ENCODE results near the gene SEC14L3. TPM values are rescaled to one million over a fixed set of nuclear protein-coding genes. Genes with fewer than 3 reads are reported as not detected.

The SEC14L3 gene
- total RNA-seq, 1 experiment from 2014 or later, result not detected

GRCh38 chr22:30434843-30435242 lies 37.0 kb downstream of the SEC14L3 start (continued):
- TF ChIP-seq CDX4 (CRISPR knock-in tag; IDR thresholded peaks at IDR 0.05; ENCODE audit: borderline replicate concordance), result no peak
- TF ChIP-seq, protein P1, sequence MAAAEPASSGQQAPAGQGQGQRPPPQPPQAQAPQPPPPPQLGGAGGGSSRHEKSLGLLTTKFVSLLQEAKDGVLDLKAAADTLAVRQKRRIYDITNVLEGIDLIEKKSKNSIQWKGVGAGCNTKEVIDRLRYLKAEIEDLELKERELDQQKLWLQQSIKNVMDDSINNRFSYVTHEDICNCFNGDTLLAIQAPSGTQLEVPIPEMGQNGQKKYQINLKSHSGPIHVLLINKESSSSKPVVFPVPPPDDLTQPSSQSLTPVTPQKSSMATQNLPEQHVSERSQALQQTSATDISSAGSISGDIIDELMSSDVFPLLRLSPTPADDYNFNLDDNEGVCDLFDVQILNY (CRISPR knock-in tag; IDR thresholded peaks at IDR 0.05), result no peak
- TF ChIP-seq, protein P2, sequence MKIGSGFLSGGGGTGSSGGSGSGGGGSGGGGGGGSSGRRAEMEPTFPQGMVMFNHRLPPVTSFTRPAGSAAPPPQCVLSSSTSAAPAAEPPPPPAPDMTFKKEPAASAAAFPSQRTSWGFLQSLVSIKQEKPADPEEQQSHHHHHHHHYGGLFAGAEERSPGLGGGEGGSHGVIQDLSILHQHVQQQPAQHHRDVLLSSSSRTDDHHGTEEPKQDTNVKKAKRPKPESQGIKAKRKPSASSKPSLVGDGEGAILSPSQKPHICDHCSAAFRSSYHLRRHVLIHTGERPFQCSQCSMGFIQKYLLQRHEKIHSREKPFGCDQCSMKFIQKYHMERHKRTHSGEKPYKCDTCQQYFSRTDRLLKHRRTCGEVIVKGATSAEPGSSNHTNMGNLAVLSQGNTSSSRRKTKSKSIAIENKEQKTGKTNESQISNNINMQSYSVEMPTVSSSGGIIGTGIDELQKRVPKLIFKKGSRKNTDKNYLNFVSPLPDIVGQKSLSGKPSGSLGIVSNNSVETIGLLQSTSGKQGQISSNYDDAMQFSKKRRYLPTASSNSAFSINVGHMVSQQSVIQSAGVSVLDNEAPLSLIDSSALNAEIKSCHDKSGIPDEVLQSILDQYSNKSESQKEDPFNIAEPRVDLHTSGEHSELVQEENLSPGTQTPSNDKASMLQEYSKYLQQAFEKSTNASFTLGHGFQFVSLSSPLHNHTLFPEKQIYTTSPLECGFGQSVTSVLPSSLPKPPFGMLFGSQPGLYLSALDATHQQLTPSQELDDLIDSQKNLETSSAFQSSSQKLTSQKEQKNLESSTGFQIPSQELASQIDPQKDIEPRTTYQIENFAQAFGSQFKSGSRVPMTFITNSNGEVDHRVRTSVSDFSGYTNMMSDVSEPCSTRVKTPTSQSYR (CRISPR knock-in tag; IDR thresholded peaks at IDR 0.05), result no peak
- TF ChIP-seq TCF7 (CRISPR knock-in tag; IDR thresholded peaks at IDR 0.05; ENCODE audit: low read depth), result no peak
- no peak for TF ChIP-seq TEAD4 (CRISPR knock-in tag; IDR thresholded peaks at IDR 0.05)
- no peak for TF ChIP-seq ZNF425 (CRISPR knock-in tag; conservative IDR thresholded peaks at IDR 0.05)
- TF ChIP-seq MYBL2 (CRISPR knock-in tag; IDR thresholded peaks at IDR 0.05), result no peak
- TF ChIP-seq, protein P3, sequence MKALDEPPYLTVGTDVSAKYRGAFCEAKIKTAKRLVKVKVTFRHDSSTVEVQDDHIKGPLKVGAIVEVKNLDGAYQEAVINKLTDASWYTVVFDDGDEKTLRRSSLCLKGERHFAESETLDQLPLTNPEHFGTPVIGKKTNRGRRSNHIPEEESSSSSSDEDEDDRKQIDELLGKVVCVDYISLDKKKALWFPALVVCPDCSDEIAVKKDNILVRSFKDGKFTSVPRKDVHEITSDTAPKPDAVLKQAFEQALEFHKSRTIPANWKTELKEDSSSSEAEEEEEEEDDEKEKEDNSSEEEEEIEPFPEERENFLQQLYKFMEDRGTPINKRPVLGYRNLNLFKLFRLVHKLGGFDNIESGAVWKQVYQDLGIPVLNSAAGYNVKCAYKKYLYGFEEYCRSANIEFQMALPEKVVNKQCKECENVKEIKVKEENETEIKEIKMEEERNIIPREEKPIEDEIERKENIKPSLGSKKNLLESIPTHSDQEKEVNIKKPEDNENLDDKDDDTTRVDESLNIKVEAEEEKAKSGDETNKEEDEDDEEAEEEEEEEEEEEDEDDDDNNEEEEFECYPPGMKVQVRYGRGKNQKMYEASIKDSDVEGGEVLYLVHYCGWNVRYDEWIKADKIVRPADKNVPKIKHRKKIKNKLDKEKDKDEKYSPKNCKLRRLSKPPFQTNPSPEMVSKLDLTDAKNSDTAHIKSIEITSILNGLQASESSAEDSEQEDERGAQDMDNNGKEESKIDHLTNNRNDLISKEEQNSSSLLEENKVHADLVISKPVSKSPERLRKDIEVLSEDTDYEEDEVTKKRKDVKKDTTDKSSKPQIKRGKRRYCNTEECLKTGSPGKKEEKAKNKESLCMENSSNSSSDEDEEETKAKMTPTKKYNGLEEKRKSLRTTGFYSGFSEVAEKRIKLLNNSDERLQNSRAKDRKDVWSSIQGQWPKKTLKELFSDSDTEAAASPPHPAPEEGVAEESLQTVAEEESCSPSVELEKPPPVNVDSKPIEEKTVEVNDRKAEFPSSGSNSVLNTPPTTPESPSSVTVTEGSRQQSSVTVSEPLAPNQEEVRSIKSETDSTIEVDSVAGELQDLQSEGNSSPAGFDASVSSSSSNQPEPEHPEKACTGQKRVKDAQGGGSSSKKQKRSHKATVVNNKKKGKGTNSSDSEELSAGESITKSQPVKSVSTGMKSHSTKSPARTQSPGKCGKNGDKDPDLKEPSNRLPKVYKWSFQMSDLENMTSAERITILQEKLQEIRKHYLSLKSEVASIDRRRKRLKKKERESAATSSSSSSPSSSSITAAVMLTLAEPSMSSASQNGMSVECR (CRISPR knock-in tag; IDR thresholded peaks at IDR 0.05; ENCODE audit: borderline replicate concordance), result no peak
- no peak for TF ChIP-seq NR2C2 (CRISPR knock-in tag; IDR thresholded peaks at IDR 0.05)
- no peak for TF ChIP-seq PREB (CRISPR knock-in tag; IDR thresholded peaks at IDR 0.05; ENCODE audit: borderline replicate concordance)

DNA sequence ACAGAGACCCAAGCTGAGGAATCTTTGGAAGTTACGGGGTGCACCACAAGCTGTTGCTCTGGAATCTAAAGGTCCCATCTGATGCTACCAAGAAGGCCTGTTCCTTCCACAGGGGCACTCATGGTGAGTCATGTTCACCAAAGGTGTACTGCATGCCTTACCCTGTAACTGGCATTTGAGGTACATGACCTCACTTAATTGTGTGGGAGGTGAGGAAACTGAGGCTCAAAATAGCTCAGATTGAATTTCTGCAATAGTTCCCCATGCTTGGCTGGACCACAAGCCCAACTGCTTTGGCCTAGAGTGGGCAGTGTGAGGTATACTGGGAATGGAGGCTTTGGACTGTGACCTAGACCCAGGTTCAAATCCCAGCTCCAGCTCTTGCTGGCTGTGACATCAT lies 38.0 kb downstream of the SEC14L3 start:
- CTCF ChIA-PET, result interaction anchor here (1.7 kb wide), 1 partner anchor 146 kb away, joined by 4 read pairs; no protein-coding TSS in a partner anchor
- POLR2A ChIA-PET, result interaction anchor here (0.8 kb wide), 1 partner anchor 9 kb away, joined by 3 read pairs; the partner anchor contains the start of gene MTFP1
- ATAC-seq (no peak), DNase-seq (ENCODE audit: low spot score) (no peak)
- TF ChIP-seq OVOL2 (CRISPR knock-in tag; IDR thresholded peaks at IDR 0.05; ENCODE audit: borderline replicate concordance) (no peak), RORB (CRISPR knock-in tag; IDR thresholded peaks at IDR 0.05) (no peak), TEAD4 (CRISPR knock-in tag; IDR thresholded peaks at IDR 0.05) (no peak), TP53 (CRISPR knock-in tag; IDR thresholded peaks at IDR 0.05) (no peak), MYBL2 (CRISPR knock-in tag; IDR thresholded peaks at IDR 0.05) (no peak), ZNF671 (CRISPR knock-in tag; IDR thresholded peaks at IDR 0.05) (no peak)
- TF ChIP-seq, protein P3 (CRISPR knock-in tag; IDR thresholded peaks at IDR 0.05; ENCODE audit: borderline replicate concordance), result no peak
- Mint-ChIP-seq H3K27ac (no peak overlapping the region), H3K27me3 (ENCODE audit: low read depth) (peaks cover 21% of the 10 kb centered on the region), H3K36me3 (peaks cover 14% of the 10 kb centered on the region), H3K4me1 (peaks cover 14% of the 10 kb centered on the region), H3K9me3 (peaks cover 29% of the 10 kb centered on the region), H3K4me3 (no peak overlapping the region)

Measured in WTC11 (cell line).